Heart left ventricle (tissue), 16 donors: Measurements from ENCODE around the gene N4BP3. TPM values are rescaled to one million over a fixed set of nuclear protein-coding genes. Genes with fewer than 3 reads are reported as not detected.

Source experiments
- ATAC-seq, 4 donors: fragments of 200-7000 bp; cut with Tn5 transposase; one replicate each; pipeline ENCODE4 v1.9.1; 2020 to 2022; ENCODE audit warnings: moderate library complexity in 4 of 4, mild to moderate bottlenecking in 3 of 4, moderate number of reproducible peaks in 1 of 4
- DNase-seq, 5 donors: peaks; one replicate each; pipeline ENCODE4 v3.0.0-alpha.2; 2020
- H3K27ac ChIP-seq, 12 donors: fragments of 200-600 bp; sonication (generic) in 4 of 12; one replicate each; pipeline versions ENCODE4 v1.5.0 to v1.8.0; 2016 to 2022; ENCODE audit warnings: mild to moderate bottlenecking in 2 of 12
- H3K27me3 ChIP-seq, 9 donors: fragments of 200-600 bp; sonication (generic) in 2 of 9; one replicate each; pipeline versions ENCODE4 v1.5.1 to v1.8.0; 2016 to 2022; ENCODE audit warnings: mild to moderate bottlenecking in 3 of 9
- H3K36me3 ChIP-seq, 9 donors: fragments of 200-600 bp; sonication (generic) in 2 of 9; one replicate each; pipeline versions ENCODE4 v1.5.0 to v1.8.0; 2018 to 2022; ENCODE audit warnings: mild to moderate bottlenecking in 2 of 9
- H3K4me1 ChIP-seq, 12 donors: fragments of 200-600 bp; sonication (generic) in 4 of 12; one replicate each; pipeline versions ENCODE4 v1.5.0 to v1.8.0; 2016 to 2022; ENCODE audit warnings: mild to moderate bottlenecking in 3 of 12
- H3K4me3 ChIP-seq, 12 donors: fragments of 200-600 bp; sonication (generic) in 4 of 12; one replicate each; pipeline versions ENCODE4 v1.5.0 to v1.8.0; 2017 to 2022; ENCODE audit warnings: mild to moderate bottlenecking in 9 of 12, moderate library complexity in 4 of 12
- H3K9me3 ChIP-seq, 12 donors: fragments of 200-600 bp; sonication (generic) in 4 of 12; one replicate each; pipeline versions ENCODE4 v1.5.0 to v1.8.0; 2016 to 2022; ENCODE audit warnings: mild to moderate bottlenecking in 1 of 12
- POLR2A ChIP-seq, 2 donors: fragments of 450-650 bp; IDR thresholded peaks; one replicate each; pipeline ENCODE4 v1.6.1; 2017; ENCODE audit warnings: antibody characterized with exemption in 2 of 2, mild to moderate bottlenecking in 2 of 2, moderate library complexity in 2 of 2
- WGBS, 4 donors: extraction: QIAGEN DNeasy Blood & Tissue Kit in 2 of 4; methylation state at CpG; one replicate each; pipeline versions ENCODE4 v1.1.5 to v1.1.7; 2013 to 2018; 5-methylcytosine and 5-hydroxymethylcytosine counted together
- intact Hi-C, 10 donors: fragments of 100-400 bp; cut with DNase I; formaldehyde crosslinking; loops; one replicate each; pipeline versions ENCODE4 v1.11.1 to v1.14.2; 2022
- polyA plus RNA-seq, 2 donors: library from polyadenylated mRNA; stranded (reverse); fragments of 200-250 nt; gene quantifications; one replicate each; pipeline ENCODE4 v1.2.3, GENCODE V29; 2013
- total RNA-seq, 9 donors: library from RNA; depleted of rRNA in 2 of 9; stranded (reverse); fragments of >200 nt in 2 of 9; fragmentation: NEBNext Ultra II Directional in 3 of 9; extraction: Animal tissue kit (Norgen Biotek cat#: 25700) in 3 of 9; gene quantifications; one replicate each; pipeline versions ENCODE4 v1.1.0 to v1.2.4, GENCODE V29; 2016 to 2023
- TF ChIP-seq, protein P1 (sequence below), 12 donors: fragments of 200-600 bp; sonication (generic) in 4 of 12; IDR thresholded peaks; one replicate each; pipeline versions ENCODE4 v1.5.0 to v1.8.0; 2018 to 2022; ENCODE audit warnings: antibody characterized with exemption in 12 of 12, mild to moderate bottlenecking in 5 of 12
- donor health status: ischemic (EF 13 %, LVEDD 7.1; RV severe dilation, severe dysfunction).
- donor health status: healthy with polysubstance abuse.
- donor health status: DM: no; HTN: yes; CAD: no.
- donor health status: DM: no; HTN: no; CAD: no.
- donor health status: ischemic (EF 25% LVEDD 6.9; RV normal size, moderate dysfunction).
- donor health status: ischemic (EF 25% LVEDD 5.7; RV mildly dilated, moderate dysfunction).
- donor health status: healthy.
- donor health status: DM: yes; HTN: yes; CAD: no.
- donor health status: ischemic (EF 35%, LVEDD 5.7; RV mildly dilated, moderate dysfunction).
- donor health status: nonischemic (EF 11% LVEDD 7.7; RV severe dilation, severe dysfunction).
- donor health status: DM: yes; HTN: yes; CAD: no.
- donor health status: PGD.
- donor health status: ischemic (EF 29% LVEDD 5.4; RV normal size, mild dysfunction).
- donor health status: nonischemic (EF 23%, LVEDD 6.1; RV moderate dilation, normal function).

The N4BP3 gene
- total and polyA plus RNA-seq, 11 donors = 1.9 to 6.6 (median 2.8) TPM

DNA sequence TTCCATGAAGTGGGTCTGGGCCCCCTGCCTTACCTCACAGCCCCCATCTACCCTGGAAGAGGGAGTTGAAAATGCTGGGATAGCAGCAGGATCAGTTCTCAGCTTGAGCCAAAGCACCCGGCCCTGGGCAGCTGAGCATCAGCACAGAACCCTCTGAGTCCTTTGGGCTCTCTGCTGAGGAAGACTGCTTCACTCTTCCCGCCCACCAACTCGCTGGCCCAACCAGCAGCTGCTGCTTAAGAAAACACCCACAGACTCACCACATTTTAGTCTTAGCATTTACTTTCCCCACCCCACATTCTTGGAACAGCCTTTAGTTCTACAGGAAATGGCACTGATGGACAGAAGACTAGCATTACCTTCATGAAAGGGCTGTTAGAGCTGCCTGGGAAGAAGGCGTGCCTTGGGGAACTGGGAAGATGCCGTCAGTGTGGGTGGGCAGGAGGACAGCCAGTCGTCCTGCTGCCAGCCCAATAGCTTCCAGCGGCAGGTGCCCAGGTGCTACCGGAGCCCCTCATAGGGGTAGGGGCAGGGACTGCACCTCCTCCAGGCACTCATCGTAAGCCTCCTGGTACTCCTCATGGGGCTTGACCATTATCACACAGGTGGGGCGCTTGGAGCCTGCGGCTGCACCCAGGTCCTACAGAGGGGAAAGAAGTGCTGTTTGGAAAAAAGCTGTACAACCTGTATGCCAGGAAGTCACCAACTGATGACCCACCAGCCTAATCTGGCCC lies 36.0 kb downstream of the N4BP3 start:
- intact Hi-C loops = loop anchor here in 6 of 10 donors (5.0 kb wide), 1 partner anchor 72 kb away; no protein-coding TSS in a partner anchor
- H3K9me3 ChIP-seq = no peaks in the 10 kb centered on the region
- TF ChIP-seq, protein P1, sequence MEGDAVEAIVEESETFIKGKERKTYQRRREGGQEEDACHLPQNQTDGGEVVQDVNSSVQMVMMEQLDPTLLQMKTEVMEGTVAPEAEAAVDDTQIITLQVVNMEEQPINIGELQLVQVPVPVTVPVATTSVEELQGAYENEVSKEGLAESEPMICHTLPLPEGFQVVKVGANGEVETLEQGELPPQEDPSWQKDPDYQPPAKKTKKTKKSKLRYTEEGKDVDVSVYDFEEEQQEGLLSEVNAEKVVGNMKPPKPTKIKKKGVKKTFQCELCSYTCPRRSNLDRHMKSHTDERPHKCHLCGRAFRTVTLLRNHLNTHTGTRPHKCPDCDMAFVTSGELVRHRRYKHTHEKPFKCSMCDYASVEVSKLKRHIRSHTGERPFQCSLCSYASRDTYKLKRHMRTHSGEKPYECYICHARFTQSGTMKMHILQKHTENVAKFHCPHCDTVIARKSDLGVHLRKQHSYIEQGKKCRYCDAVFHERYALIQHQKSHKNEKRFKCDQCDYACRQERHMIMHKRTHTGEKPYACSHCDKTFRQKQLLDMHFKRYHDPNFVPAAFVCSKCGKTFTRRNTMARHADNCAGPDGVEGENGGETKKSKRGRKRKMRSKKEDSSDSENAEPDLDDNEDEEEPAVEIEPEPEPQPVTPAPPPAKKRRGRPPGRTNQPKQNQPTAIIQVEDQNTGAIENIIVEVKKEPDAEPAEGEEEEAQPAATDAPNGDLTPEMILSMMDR (IDR thresholded peaks at IDR 0.05) = no peak
- no peak for TF ChIP-seq POLR2A (IDR thresholded peaks at IDR 0.05)
- peaks cover 6 to 27% (median 16%) of the 10 kb centered on the region in 12 donors for H3K4me1 ChIP-seq
- WGBS, 4 donors = 80 to 83% (median 83%) methylated on average over 11 of the region's 11 CpGs
- no peaks in the 10 kb centered on the region for H3K27me3 ChIP-seq
- no peak overlapping the region for H3K4me3 ChIP-seq
- DNase-seq (no peak), ATAC-seq (no peak)
- peaks cover 0 to 74% (median 70%) of the 10 kb centered on the region in 9 donors for H3K36me3 ChIP-seq
- no peak overlapping the region for H3K27ac ChIP-seq

DNA sequence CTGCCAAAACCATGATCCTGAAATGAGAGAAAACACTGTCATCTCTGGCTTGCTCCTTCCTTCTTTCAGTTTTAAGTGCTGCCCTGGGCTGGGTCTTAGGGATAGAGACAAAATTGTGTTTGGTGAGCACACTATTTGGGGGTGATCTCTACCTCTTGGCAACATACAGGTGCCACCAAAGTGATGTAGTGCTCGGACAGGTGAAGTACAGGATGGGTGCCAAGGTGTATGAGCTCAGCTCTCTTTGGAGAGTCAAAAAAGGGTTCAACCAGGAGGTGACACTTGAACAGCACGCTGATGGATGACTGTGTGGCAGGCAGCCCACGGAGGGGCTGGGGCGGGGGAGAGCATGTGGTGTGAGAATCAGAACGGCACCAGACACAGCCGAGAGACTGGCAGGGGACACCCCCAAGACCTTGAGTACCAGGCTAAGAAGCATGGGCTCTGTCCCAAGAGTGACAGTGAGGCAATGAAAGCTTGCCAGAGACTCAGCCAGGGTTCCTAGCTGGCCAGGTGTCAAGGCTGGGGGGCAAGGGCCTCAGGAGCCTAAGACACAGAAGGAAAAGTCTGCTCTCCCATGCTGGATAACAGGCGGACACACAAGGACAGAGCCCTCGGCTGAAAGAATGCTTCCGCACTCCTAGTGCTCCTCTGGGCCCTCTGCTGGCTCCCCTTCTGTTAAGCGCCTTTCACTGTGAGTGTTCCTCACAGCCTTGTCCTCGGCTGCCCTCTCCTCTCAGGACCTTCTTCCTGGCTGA lies 37.8 kb downstream of the N4BP3 start:
- H3K4me1 ChIP-seq = peaks cover 6 to 28% (median 17%) of the 10 kb centered on the region in 12 donors
- DNase-seq (no peak), ATAC-seq (no peak)
- intact Hi-C loops = no loop called here
- TF ChIP-seq, protein P1 (IDR thresholded peaks at IDR 0.05) = no peak
- TF ChIP-seq POLR2A (IDR thresholded peaks at IDR 0.05) = no peak
- WGBS, 4 donors = 67 to 75% (median 72%) methylated on average over 11 of the region's 11 CpGs
- H3K4me3 ChIP-seq = no peak overlapping the region
- H3K9me3 ChIP-seq = no peaks in the 10 kb centered on the region
- H3K36me3 ChIP-seq = peaks cover 0 to 56% (median 52%) of the 10 kb centered on the region in 9 donors
- peak overlapping the region in 1 of 12 donors; percentile 17 for H3K27ac ChIP-seq
- no peaks in the 10 kb centered on the region for H3K27me3 ChIP-seq

DNA sequence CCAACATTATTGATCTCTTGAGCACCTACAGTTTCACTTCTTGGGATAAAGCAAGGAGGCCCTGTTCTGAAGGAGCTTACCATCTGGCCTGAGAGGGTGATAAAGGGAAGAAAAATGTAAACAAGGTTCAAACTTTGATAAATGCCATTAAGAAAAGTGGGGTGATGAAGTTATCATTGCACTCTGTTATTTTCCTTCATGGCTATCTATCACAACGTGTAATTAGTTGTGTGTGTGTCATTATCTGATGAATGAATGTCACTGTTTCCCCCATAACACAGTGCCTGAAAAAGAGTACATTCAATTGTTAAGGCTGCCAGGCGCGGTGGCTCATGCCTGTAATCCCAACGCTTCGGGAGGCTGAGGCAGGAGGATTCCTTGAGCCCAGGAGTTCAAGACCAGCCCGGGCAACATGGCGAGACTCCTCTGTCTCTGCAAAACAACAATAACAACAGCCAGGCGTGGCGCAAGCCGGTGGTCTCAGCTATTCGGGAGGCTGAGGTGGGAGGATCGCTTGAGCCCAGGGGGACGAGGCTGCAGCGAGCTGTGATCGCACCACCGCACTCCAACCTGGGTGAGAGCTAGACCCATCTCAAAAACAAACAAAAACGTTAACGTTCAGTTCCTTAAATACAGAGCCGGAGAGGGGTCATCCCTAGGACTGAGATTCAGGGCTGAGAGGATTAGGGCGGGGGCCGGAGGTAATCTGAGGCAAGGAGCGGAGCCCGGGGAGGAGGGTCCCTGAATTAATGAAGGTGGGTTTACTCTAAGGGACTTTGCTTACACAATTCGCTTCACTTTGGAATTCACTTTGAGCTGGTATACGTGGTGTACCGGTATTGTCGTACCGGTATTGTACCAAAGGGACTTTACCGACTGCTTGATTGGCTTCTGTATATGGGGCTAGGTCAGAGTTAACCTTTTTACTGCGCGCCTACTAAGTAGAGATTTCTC lies 39.4 kb downstream of the N4BP3 start:
- intact Hi-C loops = loop anchor here in 1 of 10 donors (2.0 kb wide), 1 partner anchor 22 kb away; the partner anchor contains the start of gene RMND5B
- no peak for DNase-seq
- H3K4me3 ChIP-seq = peak overlapping the region; percentile 57 to 97 (median 84)
- peaks cover 0 to 40% (median 36%) of the 10 kb centered on the region in 9 donors for H3K36me3 ChIP-seq
- no peaks in the 10 kb centered on the region for H3K27me3 ChIP-seq
- peak overlapping the region in 8 of 12 donors; percentile 41 to 83 (median 74) for H3K27ac ChIP-seq
- TF ChIP-seq, protein P1 (IDR thresholded peaks at IDR 0.05) = no peak
- TF ChIP-seq POLR2A (IDR thresholded peaks at IDR 0.05) = no peak
- no peak for ATAC-seq
- 44 to 57% (median 52%) methylated on average over 26 to 31 of the region's 31 CpGs for WGBS, 4 donors
- no peaks in the 10 kb centered on the region for H3K9me3 ChIP-seq
- peaks cover 6 to 28% (median 17%) of the 10 kb centered on the region in 12 donors for H3K4me1 ChIP-seq
